NB4 (cell line): ENCODE results near the gene GGT5.
"Not testable (repeated sequence)": the region's sequence is repeated elsewhere in the genome, so short reads cannot be mapped to it uniquely, and the experiment has no call there.

Source experiments
- DNase-seq: peaks from one replicate; pipeline ENCODE4 v3.0.0; 2010; ENCODE audit warnings: low read depth
- H3K4me3 ChIP-seq: one replicate; pipeline ENCODE4 v1.5.1; 2011; ENCODE audit warnings: mild to moderate bottlenecking, low read depth, low read length, moderate library complexity
- MYC ChIP-seq: IDR thresholded peaks from 2 replicates; pipeline ENCODE4 v1.6.1; 2011; ENCODE audit warnings: low read depth, low read length
- POLR2A ChIP-seq: IDR thresholded peaks from 2 replicates; pipeline ENCODE4 v1.6.1; 2011; ENCODE audit warnings: mild to moderate bottlenecking; ENCODE audit not compliant: insufficient read length; ENCODE audit errors: extremely low read depth
- TF ChIP-seq, protein P1 (sequence below): IDR thresholded peaks from one replicate; pipeline ENCODE4 v1.5.1; 2012; ENCODE audit warnings: low read depth, low read length
- TF ChIP-seq, protein P2 (sequence below): IDR thresholded peaks from 2 replicates; pipeline ENCODE4 v1.6.1; 2011; ENCODE audit warnings: low read depth, low read length

GGT5 gene

GRCh38 chr22:24285245-24285644, 40.4 kb upstream of the GGT5 start:
- DNase-seq, result no peak
- no peak overlapping the region for H3K4me3 ChIP-seq
- TF ChIP-seq, protein P1, sequence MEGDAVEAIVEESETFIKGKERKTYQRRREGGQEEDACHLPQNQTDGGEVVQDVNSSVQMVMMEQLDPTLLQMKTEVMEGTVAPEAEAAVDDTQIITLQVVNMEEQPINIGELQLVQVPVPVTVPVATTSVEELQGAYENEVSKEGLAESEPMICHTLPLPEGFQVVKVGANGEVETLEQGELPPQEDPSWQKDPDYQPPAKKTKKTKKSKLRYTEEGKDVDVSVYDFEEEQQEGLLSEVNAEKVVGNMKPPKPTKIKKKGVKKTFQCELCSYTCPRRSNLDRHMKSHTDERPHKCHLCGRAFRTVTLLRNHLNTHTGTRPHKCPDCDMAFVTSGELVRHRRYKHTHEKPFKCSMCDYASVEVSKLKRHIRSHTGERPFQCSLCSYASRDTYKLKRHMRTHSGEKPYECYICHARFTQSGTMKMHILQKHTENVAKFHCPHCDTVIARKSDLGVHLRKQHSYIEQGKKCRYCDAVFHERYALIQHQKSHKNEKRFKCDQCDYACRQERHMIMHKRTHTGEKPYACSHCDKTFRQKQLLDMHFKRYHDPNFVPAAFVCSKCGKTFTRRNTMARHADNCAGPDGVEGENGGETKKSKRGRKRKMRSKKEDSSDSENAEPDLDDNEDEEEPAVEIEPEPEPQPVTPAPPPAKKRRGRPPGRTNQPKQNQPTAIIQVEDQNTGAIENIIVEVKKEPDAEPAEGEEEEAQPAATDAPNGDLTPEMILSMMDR, result no peak
- TF ChIP-seq MYC (no peak), POLR2A (no peak)
- TF ChIP-seq, protein P2, sequence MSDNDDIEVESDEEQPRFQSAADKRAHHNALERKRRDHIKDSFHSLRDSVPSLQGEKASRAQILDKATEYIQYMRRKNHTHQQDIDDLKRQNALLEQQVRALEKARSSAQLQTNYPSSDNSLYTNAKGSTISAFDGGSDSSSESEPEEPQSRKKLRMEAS, result no peak

DNA sequence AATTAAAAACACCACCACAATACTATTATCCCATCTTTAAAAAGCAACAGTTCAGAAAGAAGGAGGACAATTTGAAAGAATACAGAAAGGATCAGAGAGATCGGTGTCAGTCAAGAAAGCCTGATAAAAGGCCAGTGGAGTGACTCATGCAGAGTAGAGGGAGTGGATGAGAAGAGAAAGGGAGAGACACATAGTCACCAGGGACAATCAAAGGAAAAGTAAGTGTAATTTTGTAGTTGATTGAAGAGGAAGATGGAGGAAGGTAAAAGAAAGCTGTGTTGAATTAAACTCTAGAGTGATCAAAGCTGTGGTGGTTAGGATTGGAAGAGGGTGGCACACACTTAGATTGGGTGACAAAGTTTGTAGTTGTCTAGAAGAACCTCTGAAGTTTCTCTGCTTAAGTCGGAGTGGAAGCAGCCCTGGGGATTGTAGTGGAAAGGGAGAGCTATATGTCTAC, 39.9 kb upstream of the GGT5 start:
- DNase-seq, result no peak
- no peak overlapping the region for H3K4me3 ChIP-seq
- TF ChIP-seq, protein P1, result no peak
- TF ChIP-seq MYC (no peak), POLR2A (no peak)
- TF ChIP-seq, protein P2, result no peak

DNA sequence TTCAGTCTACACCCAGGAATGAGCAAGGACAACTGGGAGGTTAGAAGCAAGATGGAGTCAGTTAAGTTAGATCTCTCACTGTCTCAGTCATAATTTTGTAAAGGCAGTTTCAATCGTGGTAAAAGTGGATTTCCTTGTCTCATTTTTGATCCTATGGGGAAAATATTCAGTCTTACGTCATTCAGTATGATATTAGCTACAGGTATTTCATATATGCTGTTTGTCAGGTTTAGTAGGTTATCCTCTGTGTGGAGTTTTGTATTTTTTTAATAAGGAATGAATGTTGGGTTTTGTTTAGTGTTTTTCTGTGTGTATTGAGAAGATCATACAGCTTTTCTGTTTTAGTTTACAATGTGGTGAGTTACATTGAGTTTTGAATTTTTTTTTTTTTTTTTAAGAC, 37.5 kb upstream of the GGT5 start:
- DNase-seq, result no peak
- no peak for TF ChIP-seq POLR2A
- TF ChIP-seq, protein P2, result no peak
- TF ChIP-seq, protein P1, result no peak
- no peak for TF ChIP-seq MYC
- H3K4me3 ChIP-seq, result no peak overlapping the region

DNA sequence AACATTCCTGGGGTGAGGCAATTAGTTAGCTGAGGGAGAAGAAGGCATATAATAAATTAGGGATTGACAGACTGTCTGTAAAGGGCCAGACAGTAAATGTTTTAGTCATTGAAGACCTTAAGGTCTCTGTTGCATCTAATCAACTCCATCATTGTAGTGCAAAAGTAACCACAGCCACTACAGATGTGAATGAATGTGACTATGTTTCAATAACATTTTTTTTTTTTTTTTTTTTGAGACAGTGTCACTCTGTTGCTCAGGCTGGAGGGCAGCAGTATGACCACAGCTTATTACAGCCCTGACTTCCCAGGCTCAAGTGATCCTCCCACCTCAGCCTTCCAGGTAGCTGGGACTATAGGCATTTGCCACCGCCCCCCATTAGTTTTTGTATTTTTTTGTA, 35.5 kb upstream of the GGT5 start:
- not testable (repeated sequence) for H3K4me3 ChIP-seq, DNase-seq

DNA sequence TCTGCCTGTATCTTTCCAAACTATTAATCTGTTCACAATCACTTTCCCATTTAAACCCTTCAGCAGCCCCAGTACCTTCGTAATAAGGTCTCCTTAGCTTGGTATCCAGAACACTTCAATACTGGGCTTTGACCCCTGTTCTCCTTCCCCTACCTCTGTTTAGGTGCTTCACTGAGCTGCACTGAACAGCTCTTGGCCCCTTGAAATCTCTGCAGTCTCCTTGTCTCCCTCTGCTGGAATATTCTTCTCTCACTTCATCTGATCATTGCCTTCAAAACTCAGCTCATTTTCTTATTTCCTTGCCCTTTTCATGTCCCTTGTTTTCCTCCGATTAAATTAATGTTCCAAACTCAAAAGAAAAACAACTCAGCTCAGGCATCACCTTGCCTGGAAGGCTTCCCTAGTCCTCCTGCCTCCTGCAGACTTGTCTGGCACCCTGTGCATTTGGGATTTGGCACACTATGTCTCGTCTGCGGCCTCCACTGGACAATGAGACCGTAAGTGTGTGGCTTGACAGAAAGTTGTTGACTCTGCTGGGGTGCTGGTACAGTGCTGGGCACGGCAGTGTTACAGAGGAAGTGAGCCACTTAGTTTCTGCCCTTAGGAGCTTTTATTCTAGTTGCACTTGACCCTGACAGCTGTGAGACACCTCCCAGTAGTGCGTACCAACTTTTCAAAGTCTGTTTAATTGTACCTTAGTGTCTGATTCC, 30.0 kb upstream of the GGT5 start:
- not testable (repeated sequence) for H3K4me3 ChIP-seq, DNase-seq

- DNase-seq, H3K4me3 ChIP-seq: not testable (repeated sequence)
These were observed 29.0 kb upstream of the GGT5 start for GRCh38 chr22:24273906-24274305.

- not testable (repeated sequence) for DNase-seq
- H3K4me3 ChIP-seq, result peak overlapping the region; percentile 25
These were observed 28.1 kb upstream of the GGT5 start for GRCh38 chr22:24273031-24273430.

GRCh38 chr22:24271386-24271854, 26.5 kb upstream of the GGT5 start:
- TF ChIP-seq MYC, result no peak
- no peak for TF ChIP-seq POLR2A
- TF ChIP-seq, protein P2, result no peak
- TF ChIP-seq, protein P1, result no peak
- no peak for DNase-seq
- peak overlapping the region; percentile 93 for H3K4me3 ChIP-seq
